Measurements from ENCODE around the gene FBXW8.
"Not testable (repeated sequence)": the region's sequence is repeated elsewhere in the genome, so short reads cannot be mapped to it uniquely, and the experiment has no call there.

Gene FBXW8

GRCh38 chr12:117046861-117047530 lies 136.2 kb downstream of the FBXW8 start:
- no peak for DNase-seq
- TF ChIP-seq GATA1 (IDR thresholded peaks at IDR 0.05; ENCODE audit: low read depth, low read length) = no peak
- TF ChIP-seq POLR2A (IDR thresholded peaks at IDR 0.05; ENCODE audit: low read length) = no peak

DNA sequence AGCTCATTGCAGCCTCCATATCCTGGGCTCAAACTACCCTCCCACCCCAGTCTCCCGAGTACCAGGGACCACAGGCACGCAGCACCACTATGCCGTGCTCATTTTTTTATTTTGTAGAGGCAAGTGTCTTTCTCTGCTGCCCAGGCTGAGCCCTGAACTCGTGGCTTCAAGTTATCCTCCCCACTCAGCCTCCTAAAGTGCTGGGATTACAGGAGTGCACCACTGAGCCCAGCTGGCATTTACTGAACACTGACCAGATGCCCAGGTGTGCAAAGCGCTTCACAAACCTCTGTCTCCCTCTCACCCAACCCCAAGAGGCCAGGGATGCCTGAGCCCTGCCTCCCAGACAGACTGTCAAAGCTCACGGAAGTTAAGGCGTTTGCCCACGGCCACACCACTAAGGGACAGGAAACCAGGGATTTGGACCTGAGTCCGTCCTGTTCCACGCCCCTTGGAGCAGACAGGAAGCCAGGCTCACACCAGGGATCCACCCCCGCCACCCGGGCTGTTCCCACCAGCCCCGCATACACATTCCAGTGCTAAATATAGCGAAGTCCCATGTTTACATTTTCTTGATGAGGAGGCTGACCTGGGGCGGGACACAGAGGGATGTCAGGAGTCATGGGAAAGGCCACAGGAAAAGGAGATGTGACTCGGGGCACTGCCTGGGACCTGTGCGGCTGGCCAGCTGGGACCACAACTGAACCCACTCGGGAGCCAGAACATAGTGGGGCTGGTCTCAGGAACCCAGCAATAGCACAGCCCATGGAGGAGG lies 137.2 kb downstream of the FBXW8 start:
- DNase-seq = no peak
- no peak for TF ChIP-seq GATA1 (IDR thresholded peaks at IDR 0.05; ENCODE audit: low read depth, low read length)
- TF ChIP-seq POLR2A (IDR thresholded peaks at IDR 0.05; ENCODE audit: low read length) = no peak

GRCh38 chr12:117048585-117048904 lies 137.8 kb downstream of the FBXW8 start:
- TF ChIP-seq POLR2A (IDR thresholded peaks at IDR 0.05; ENCODE audit: low read length) (no peak), GATA1 (IDR thresholded peaks at IDR 0.05; ENCODE audit: low read depth, low read length) (no peak)
- DNase-seq = no peak

GRCh38 chr12:117049295-117049694 lies 138.5 kb downstream of the FBXW8 start:
- TF ChIP-seq POLR2A (IDR thresholded peaks at IDR 0.05; ENCODE audit: low read length) (no peak), GATA1 (IDR thresholded peaks at IDR 0.05; ENCODE audit: low read depth, low read length) (no peak)
- DNase-seq = no peak

DNA sequence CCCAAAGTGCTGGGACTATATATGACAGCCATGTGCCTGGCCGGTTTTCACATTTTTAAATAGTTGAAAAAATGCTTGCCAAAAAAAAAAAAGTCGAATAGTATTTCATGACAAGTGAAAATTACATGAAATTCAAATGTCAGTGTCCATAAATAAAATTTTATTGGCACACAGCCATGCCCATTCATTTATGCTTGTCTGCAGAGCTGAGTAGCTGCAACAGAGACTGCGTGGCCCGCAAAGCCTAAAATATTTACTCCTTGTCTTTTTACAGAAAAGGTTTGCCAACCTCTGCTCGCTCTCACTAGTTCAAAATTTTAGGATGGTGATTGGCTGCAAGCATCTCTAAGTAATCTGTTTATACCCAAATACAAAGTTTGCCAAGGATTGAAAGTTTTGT lies 139.3 kb downstream of the FBXW8 start:
- no peak for TF ChIP-seq GATA1 (IDR thresholded peaks at IDR 0.05; ENCODE audit: low read depth, low read length)
- no peak for TF ChIP-seq POLR2A (IDR thresholded peaks at IDR 0.05; ENCODE audit: low read length)
- DNase-seq = no peak

DNA sequence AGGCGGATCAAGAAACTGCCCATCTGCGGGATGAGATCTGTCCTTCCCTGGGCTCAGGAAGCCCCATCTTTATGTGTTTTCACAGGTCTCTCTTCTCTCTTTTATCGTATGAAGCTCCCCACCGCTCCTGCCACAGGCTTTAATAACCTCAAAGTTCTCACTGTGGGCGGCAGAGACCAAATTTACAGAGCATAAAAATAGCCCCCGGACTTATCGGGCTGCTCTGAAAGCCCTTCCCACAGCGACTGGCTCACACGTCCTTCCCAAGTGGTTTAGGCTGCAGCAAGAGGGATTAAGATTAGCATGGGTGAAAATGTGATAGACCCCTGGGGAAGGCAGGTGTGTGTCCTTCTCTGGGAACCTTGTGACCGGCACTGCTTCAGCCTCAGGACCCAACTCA lies 140.6 kb downstream of the FBXW8 start:
- TF ChIP-seq GATA1 (IDR thresholded peaks at IDR 0.05; ENCODE audit: low read depth, low read length) (no peak), POLR2A (IDR thresholded peaks at IDR 0.05; ENCODE audit: low read length) (no peak)
- no peak for DNase-seq

DNA sequence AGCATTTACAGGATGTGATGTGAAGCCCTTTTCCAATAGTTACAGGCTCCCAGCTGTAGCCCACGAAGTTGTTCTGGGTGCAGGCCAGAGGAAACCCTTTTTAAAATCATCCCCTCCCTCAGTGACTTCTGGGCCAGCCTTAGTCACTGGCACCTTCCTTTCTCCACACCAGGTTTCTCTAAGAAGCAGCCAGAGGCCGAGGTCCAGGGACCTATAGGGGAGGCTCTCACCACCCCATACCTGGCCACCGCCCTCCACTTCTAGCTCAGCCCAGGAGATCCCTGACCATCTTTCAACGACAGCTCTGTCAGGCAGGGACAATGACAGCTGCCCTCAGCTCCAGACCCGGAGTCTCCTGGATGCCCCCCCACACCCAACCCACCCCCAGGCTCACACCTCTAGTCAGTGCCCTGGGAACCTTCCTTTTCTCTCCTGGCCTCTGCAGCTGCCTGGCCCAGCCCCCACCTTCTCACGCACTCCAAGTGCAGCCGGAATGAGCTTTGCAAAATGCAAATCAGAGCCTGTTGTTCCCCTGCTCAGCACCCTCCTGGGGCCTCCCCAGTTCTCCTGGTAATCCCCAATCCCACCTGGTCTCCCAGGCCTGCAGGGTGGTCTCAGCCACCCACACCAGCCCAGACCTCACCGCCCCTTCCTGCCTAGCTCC lies 141.8 kb downstream of the FBXW8 start:
- no peak for DNase-seq
- no peak for TF ChIP-seq GATA1 (IDR thresholded peaks at IDR 0.05; ENCODE audit: low read depth, low read length)
- no peak for TF ChIP-seq POLR2A (IDR thresholded peaks at IDR 0.05; ENCODE audit: low read length)

GRCh38 chr12:117053050-117053400 lies 142.3 kb downstream of the FBXW8 start:
- TF ChIP-seq GATA1 (IDR thresholded peaks at IDR 0.05; ENCODE audit: low read depth, low read length) (no peak), POLR2A (IDR thresholded peaks at IDR 0.05; ENCODE audit: low read length) (no peak)
- DNase-seq = no peak

- no peak for DNase-seq
- TF ChIP-seq POLR2A (IDR thresholded peaks at IDR 0.05; ENCODE audit: low read length) (no peak), GATA1 (IDR thresholded peaks at IDR 0.05; ENCODE audit: low read depth, low read length) (no peak)
These were observed 142.9 kb downstream of the FBXW8 start for GRCh38 chr12:117053597-117054201.

- TF ChIP-seq GATA1 (IDR thresholded peaks at IDR 0.05; ENCODE audit: low read depth, low read length) (no peak), POLR2A (IDR thresholded peaks at IDR 0.05; ENCODE audit: low read length) (no peak)
- no peak for DNase-seq
These were observed 143.5 kb downstream of the FBXW8 start for GRCh38 chr12:117054279-117054678.

- DNase-seq = not testable (repeated sequence)
These were observed 146.9 kb downstream of the FBXW8 start for GRCh38 chr12:117057626-117058025.

- TF ChIP-seq GATA1 (IDR thresholded peaks at IDR 0.05; ENCODE audit: low read depth, low read length) = no peak
- no peak for TF ChIP-seq POLR2A (IDR thresholded peaks at IDR 0.05; ENCODE audit: low read length)
- DNase-seq = no peak
These were observed 147.8 kb downstream of the FBXW8 start for GRCh38 chr12:117058442-117059072.

GRCh38 chr12:117059156-117059555 lies 148.4 kb downstream of the FBXW8 start:
- TF ChIP-seq GATA1 (IDR thresholded peaks at IDR 0.05; ENCODE audit: low read depth, low read length) (no peak), POLR2A (IDR thresholded peaks at IDR 0.05; ENCODE audit: low read length) (no peak)
- no peak for DNase-seq
